Sigmoid colon (tissue), 4 donors: ENCODE measurements around the gene TMEM214.

Experiments used
- CTCF ChIP-seq, 4 experiments: fragments of 450-650 bp in 3 of 4; fragments of 200-600 bp in 1 of 4; IDR thresholded peaks; one replicate each; pipeline ENCODE4 v1.5.1; 2016 to 2019; ENCODE audit warnings: antibody characterized with exemption in 4 of 4, mild to moderate bottlenecking in 3 of 4, moderate library complexity in 2 of 4
- EP300 ChIP-seq, 4 donors: sonication (generic); formaldehyde crosslinking; IDR thresholded peaks; one replicate each; pipeline ENCODE4 v1.6.1; 2017; ENCODE audit warnings: antibody characterized with exemption in 4 of 4
- POLR2A ChIP-seq, 2 donors: fragments of 450-650 bp; IDR thresholded peaks; one replicate each; pipeline ENCODE4 v1.6.1; 2016; ENCODE audit warnings: antibody characterized with exemption in 2 of 2, mild to moderate bottlenecking in 2 of 2, moderate library complexity in 2 of 2
- POLR2AphosphoS5 ChIP-seq, 4 donors: sonication (generic); formaldehyde crosslinking; IDR thresholded peaks; one replicate each; pipeline ENCODE4 v1.6.1; 2017; ENCODE audit warnings: antibody characterized with exemption in 4 of 4

GRCh38 chr2:27019459-27019858, 13.3 kb upstream of the TMEM214 start:
- TF ChIP-seq POLR2AphosphoS5 (IDR thresholded peaks at IDR 0.05) (no peak), CTCF (IDR thresholded peaks at IDR 0.05) (no peak), POLR2A (IDR thresholded peaks at IDR 0.05) (no peak), EP300 (IDR thresholded peaks at IDR 0.05) (no peak)
